Subcutaneous adipose tissue (tissue), 4 donors: Measurements from ENCODE around the gene CADM2. TPM values are rescaled to one million over a fixed set of nuclear protein-coding genes. Genes with fewer than 3 reads are reported as not detected.

Experiments used
- CTCF ChIP-seq: fragments of 450-650 bp; IDR thresholded peaks from one replicate; pipeline ENCODE4 v1.5.1; 2016; ENCODE audit warnings: low read depth, mild to moderate bottlenecking, control low read depth, antibody characterized with exemption, moderate library complexity
- total RNA-seq, 4 donors: library from RNA; depleted of rRNA; stranded (reverse); fragments of >200 nt; gene quantifications; one replicate each; pipeline ENCODE4 v1.1.0, GENCODE V29; 2016

CADM2 gene
- total RNA-seq, 4 donors from 2014 or later = 1.0 to 19.8 (median 4.4) TPM

DNA sequence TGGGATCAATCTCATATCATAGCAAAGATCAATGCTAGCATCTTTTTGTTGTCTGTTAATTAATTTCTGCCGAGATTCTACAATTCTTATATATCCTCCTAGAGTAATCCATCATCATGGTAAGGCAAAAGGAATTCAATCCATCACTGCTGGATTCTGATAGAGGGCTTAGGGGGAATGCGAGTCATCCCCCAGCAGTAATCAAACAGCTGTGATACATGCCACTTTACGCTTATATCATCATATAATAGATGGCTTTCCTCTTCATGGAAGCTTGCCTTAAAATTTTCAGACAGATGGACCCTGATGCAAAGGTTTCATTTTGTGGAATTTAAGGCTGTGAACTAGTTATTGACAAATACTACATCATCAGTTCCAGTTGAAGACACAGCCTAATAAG is 645.9 kb downstream of the CADM2 start:
- no peak for TF ChIP-seq CTCF

DNA sequence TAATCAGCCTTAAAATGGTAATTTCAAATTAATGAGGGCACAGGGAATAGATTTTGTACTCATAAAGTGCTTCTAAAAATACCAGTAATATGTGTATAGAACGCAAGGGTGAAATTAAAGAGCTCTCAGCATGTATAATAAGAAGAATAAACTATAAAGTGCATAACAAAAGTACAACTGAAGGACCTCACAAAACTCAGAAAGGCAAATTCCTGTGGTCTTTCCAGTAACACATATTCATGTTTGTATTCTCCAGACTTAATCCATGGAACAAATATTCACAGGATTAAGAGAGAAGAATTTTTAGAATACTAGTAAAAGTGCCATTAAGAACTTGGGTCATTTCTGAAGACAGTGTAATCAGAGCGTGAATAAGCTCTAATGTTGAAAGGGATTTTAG is 646.3 kb downstream of the CADM2 start:
- no peak for TF ChIP-seq CTCF

- no peak for TF ChIP-seq CTCF
These were observed 667.9 kb downstream of the CADM2 start for GRCh38 chr3:85626662-85627061.

GRCh38 chr3:85627932-85628331 is 669.1 kb downstream of the CADM2 start:
- TF ChIP-seq CTCF = no peak

DNA sequence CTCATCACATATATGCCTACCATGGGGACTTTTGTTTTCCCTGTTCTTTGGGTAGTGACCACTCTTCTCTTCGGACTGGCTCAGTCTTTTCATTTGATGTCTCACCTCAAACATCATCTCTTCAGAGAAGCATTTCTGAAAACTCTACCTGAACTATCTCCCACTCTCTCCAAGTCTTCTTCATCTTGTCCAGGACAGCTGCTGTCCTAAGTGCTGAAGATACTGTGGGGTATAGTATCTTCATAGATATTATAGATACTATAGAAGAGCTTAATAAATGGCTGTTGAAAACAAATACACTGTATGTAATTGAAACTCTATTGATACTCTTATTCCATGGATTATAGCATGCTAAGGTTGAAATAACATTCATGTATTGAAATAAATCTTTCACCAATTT is 672.3 kb downstream of the CADM2 start:
- no peak for TF ChIP-seq CTCF

DNA sequence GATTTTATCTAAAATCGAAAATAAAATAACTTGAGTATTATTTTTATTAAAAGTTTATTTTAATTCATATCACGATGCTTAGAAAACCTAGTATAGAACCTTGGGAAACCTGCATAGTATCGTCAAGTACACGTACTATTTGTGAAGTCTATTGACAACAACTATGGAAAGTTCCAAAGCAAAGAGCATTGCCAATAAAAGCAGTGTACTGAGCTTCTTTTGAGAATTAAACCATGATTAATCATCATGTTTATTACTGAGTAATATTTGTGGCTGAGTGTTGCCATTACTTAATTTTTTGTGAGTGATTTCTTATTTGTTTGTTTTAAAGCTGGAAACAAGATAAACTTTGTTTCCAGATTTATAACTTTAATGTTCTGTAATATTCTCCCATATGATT is 674.1 kb downstream of the CADM2 start:
- no peak for TF ChIP-seq CTCF

GRCh38 chr3:85652360-85652759 is 693.6 kb downstream of the CADM2 start:
- TF ChIP-seq CTCF = no peak
